Hippocampal formation (tissue), 2 donors: ENCODE results near the gene MTHFD1L.

ENCODE experiments used
- DNase-seq, 2 donors: peaks; one replicate each; lab custom pipeline; 2025; lab: John Stamatoyannopoulos, UW

Gene MTHFD1L

DNA sequence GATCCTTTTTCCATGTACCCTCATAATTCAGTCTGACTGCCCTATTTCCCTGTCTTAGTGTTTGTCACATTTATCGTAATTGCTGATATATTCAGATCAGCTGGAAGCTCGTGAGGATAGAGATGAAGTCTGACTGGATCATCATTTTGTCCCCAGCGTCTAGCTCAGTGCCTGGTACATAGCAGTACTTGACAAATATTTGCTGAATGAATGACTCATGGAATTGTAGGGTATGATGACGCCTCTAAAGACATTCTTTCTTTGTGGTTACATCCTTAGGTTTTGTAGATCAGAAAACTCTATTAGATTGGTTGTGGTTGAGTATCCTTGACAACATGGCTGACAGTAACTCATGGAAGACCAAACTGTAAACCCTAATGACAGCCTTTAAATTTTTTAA, 68.9 kb downstream of the MTHFD1L start:
- no peak for DNase-seq

DNA sequence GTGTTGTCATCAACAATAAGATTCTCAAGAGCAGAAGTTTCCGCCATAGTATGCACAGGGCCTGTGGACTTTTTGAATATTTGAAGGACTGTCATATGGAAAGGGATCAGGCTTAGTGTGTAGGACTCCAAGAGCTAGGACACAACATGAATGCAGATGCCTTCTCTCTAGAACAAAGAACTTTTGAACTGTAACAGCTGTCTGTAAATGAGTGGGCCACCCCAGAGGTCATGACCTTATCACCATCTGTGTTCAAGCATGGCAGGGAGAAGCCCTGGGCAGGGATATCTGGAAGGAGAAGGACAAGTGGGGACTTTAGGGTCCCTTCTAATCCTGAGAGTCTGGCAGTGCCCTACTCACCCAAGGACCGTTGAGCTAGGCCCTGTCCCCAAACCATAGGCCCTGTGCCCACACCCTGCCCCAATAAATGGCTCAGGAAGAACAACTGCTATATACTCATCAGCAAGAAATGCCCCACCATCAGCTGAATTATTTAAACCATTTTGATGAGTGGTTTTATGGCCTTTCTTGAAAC, 70.6 kb downstream of the MTHFD1L start:
- no peak for DNase-seq

DNA sequence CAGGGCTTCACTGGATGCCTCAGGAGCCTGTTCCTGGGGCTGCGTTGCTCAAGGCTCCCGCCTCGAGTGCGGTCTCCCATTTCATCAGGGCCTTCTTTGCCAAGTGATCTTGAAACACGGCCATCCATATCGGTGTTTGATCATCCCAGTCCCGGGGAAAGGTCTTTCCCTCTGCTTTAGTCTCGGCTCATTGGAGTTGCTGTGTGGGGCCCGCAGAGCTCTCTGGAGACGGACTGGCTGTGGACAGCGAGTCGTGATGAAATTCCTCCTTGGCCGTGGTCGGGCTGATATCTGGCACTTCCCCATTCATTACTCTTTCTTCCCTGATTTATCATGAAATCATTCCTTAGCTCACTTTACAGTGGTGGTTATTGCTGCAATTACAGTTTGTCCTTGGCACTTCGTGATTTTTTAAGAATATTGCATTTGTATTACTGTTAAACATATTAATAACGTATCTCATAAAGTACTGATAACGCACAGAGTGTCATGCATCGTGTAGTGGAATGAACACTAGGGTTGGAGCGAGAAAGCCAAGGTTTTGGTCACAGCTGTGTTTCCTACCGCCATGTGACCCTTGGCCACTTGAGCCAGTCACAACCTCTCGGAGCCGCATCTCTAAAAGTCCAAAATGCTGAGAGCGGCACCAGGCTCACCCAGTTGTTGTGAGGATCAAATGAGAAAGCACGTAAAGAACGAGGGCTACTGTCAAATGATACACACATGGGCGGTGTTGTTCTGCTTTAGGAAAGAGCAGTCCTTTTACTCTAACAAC, 71.8 kb downstream of the MTHFD1L start:
- no peak for DNase-seq

DNA sequence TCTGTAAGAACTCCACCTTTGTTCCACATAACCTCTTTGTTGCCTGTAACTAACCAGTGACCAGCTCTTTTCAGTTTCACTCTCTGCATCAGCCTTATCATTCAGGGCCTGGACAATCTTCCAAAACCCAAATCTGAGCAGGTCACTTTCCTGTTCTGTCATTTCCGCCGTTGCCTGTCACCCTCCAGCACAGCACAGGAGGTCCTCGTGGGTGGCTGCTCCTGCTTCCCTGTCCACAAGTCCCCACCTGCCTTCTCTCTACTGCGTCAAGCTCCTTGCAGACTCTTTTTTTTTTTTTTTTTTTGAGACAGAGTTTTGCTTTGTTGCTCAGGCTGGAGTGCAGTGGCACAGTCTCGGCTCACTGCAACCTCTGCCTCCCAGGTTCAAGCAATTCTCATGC, 73.9 kb downstream of the MTHFD1L start:
- no peak for DNase-seq

DNA sequence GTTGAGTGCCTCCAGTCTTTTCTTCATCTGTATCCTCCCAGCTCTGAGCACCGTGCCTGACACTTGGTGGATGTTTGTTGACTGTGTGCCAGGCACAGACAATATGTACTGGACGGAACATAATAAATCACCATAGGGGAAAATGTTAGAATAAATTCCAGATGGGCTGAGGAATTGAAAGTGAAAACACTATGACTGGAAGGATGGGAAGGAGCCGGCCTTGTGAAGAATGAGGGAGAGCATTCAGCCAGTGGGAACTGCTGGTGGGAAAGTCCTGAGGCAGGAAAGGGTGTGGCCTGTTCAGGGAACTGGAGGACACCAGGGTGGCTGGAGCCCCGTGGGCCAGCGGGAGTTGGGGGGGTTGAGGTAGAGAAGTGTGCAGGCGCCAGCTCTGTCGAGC, 75.4 kb downstream of the MTHFD1L start:
- DNase-seq: no peak

DNA sequence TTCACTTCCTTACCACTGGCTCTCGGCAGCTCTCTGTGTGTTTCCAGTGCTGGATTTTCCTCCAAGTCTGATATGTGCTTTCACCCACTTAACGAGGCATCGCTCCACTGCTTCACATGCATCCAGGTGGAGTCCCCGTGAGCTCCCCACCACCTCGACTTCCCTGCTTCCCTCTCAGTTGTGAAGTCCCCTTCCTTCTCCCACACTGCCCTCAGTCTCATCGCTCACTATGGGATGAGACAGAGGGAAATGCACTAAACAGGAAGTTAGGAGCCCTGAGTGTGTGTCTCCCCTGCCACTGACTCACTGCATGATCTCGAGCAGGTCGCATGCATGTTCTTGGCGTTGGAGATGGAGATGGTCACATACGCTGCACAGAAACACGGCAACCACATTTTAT, 84.0 kb downstream of the MTHFD1L start:
- DNase-seq: no peak

DNA sequence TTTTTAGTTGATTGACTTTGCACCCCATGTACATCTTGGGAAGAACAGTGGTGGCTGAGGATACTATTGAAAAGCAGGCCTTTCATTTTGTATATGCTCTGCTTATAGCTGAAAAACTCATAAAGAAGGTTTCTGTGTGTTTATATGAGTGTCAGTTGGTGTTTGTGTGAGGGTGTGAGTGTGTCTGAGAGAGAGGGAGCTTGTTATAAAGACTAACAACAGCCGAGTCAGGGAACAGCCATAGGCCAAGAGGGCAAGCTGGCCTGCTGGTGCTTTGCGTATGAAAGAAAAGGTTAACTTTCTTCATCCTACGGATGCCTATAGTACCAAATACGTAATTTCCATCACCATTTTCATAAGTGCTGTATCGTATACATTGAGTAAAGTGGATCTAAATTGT, 88.3 kb downstream of the MTHFD1L start:
- no peak for DNase-seq

DNA sequence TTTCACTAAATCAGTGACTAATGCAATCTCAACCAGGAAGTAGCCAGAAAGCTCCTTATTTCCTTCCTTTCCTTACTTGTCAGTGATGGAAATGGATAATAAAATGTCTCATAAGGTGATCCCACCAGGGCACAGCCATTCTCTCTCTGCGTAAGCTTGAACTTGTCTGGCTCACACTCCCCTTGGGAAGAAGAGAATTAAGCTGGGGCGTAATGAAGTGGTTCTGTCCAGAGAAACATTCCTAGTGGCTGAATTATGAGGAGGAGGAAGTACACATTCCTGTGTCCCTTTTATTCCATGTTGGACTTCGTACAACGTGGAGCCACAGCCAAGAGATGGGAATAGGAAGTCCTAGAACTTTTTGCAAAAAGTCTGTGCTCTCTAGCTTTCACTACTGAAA, 93.7 kb downstream of the MTHFD1L start:
- DNase-seq: no peak

DNA sequence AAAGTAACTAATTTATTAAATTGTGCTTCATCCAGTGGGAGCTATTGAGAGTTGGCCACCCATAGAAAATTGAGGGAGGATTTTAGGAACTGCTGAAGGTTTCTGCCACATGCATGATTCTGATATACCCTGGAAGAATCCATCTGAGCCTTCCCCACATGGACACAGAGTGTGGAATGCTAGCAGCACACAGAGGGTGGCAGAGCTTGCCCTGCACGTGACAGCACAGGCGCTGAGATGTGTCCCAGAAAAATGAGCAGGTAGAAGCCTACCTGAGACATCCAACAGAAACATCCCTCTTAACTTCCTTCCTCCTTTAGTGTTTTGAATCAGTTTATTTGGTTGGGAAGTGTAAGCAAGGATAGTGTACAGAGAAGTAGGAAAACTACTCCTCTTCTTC, 96.9 kb downstream of the MTHFD1L start:
- DNase-seq: no peak

DNA sequence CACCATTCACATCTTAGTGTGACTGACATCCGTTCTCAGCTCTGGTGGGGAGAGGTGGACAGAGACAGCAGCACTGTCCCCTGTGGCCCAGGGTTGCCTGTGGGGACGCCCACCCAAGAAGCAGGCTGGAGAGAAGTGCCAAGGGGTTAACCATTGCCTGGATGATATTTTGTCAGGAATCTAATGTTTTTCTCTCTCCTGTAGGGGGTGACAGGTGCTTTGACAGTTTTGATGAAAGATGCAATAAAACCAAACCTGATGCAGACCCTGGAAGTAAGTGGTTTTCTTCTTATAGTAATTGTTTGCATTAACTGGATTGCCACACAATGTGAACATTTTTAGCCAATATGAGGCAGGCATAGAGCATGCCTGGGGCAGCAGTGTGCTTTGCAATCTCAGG, 99.3 kb downstream of the MTHFD1L start:
- DNase-seq: no peak

DNA sequence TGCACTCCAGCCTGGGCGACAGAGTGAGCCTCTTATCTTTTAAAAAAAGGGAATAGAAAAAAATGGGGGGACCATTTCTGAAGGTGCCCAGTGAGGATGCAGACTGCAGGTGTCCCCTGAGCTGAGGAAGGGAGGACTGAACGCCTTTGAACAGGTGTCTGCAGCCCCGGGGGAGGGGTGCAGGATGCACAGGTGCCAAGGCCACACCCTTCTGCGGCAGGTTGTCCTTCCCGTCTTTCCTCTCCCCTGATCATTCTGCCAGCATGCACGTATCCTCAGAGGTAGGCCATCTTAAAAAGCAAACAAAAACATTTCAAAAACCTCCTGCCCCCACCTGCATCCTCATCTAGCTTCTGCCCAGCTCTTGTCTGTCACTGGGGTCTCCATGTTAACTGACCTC, 101.3 kb downstream of the MTHFD1L start:
- no peak for DNase-seq

DNA sequence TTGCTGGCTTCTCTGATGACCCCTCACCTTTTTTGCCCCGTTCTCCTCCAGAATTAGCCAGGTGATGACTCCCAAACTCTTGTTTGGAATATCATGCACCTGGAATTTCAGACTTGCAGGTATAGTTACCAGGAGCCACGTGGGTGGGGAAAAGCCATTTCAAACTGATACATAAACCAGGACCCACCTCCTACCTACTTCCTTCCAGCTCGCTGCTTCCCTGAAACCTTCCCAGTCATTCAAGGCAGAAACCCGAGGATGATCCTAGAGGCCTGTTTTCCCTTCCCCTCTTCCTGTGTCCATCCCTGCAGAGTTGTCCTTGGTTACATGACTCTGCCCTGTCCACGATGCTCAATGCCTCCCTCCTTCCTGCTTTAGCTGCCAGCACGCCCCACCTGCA, 101.9 kb downstream of the MTHFD1L start:
- DNase-seq: no peak

DNA sequence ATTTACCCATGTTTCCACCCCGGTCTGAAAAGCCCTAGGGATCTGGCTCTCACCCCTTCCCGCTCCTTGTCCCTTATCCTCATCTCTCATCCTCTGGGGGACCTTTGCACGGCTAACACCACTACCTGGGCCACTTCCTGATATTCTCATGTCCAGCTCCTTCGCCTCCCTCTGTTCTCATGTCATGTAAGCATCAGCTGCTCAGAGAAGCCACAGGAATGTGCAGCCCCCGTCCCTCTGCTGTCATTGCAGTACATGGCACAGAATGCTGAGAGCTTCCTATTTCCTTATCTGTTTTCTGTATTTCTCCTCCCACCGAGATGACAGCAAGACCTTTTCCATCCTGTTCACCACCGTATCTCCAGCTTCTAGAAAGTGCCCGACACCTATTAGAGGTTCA, 102.4 kb downstream of the MTHFD1L start:
- no peak for DNase-seq

DNA sequence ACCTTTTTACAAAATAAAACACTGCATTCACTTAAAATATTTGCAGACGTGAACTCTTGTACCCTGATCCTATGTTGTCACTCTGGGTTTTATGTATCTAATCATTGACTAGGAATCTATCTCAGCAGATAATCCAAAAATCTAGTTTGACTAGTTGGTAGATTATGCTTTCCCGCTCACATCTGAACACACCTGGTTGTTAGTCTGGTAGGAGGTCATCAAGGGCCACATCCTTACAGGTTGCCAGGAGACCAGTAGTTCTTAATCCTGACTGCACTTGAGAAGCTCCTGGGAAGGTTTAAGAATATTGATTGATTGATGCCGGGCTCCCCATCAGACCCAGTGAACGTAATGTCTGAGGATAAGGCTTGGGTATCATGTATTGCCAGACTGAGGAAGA, 104.4 kb downstream of the MTHFD1L start:
- DNase-seq: no peak

DNA sequence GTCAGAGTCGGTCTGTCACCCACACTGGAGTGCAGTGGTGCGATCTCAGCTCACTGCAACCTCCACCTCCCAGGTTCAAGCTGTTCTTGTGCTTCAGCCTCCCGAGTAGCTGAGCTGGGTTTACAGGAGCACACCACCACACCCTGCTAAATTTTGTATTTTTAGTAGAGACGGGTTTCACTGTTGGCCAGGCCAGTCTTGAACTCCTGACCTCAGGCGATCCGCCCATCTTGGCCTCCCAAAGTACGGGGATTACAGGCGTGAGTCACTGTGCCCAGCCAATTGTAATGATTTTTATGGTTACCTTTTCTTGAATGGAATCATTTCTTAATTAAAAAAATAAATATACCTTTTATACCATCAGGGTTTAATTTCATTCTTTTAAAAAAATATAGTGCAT, 105.7 kb downstream of the MTHFD1L start:
- no peak for DNase-seq

DNA sequence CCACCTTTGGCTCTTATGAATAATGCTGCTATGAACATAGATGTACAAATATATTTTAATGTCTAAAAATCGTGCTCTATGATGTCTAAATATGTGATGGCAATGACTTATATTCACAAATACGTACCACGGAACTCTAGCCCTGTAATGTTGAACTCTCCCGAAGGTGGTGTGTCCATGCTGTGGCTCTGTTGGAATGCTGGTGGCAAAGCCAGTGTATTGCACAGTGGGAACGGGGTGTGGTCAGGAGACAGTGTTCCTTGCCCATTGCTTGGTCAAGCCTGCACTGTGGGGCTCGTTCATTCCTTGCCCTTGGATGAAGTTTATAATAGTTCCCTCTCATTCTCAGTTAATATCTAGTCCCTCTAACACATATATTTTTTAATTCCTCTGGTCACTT, 109.6 kb downstream of the MTHFD1L start:
- no peak for DNase-seq

DNA sequence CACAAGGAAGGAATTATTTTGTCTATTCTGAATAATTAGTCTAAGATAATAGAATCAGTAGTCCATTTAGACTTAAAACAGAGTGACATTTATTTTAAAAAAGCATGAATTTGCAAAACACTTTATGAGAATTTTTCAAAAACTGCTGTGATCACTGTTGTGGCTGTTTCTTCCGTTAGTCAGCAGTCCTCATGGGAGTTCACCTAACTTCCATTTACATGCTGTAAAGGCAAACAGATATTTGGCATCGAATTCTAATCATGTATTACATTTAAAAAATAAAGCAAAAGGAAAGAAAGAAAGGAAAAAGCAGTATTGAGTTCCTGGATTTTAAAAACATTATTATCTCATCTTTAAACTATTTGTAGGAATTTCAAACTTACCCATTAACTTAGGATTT, 111.8 kb downstream of the MTHFD1L start:
- DNase-seq: no peak

DNA sequence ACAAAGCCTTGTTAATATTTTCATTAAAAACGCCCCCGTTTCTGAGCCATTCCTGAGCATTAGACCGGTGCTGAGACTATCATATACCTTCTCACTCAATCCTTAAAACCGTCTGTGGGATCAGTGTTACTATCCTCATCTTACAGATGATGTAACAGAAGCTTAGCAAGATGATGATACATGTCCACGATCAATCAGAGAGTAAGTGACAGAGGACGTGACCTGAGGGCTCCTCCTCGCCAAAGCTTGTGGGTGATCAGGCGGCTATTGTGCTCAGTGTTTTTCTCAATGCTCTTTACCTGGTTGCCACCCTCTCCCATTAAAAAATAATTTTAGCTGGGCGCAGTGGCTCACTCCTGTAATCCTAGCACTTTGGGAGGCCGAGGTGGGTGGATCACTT, 113.1 kb downstream of the MTHFD1L start:
- no peak for DNase-seq

DNA sequence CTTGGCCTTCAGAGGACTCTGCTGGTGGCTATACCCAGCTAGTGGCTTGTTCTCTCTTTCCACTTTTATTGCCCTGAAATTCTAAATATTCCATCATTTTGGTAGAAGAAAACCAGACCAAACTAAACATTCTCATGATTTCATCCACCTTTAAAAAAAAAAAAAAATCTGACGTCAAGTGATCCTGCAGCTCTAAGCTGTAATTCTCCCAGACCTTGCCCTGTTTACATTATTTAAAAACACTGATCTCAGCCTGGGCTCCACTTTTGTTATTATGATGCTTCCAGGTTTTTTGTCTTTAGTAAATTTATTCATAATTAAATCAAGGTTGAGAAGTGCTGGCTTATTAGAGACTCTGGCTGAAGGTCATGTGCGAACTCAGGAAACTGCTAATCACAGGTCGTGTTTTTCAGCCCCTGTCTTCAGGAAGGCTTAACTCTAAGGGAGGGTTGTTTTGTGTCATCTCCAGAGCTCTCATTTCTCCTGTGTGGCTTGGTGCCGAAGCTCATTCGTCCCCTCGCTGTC, 114.4 kb downstream of the MTHFD1L start:
- DNase-seq: no peak

DNA sequence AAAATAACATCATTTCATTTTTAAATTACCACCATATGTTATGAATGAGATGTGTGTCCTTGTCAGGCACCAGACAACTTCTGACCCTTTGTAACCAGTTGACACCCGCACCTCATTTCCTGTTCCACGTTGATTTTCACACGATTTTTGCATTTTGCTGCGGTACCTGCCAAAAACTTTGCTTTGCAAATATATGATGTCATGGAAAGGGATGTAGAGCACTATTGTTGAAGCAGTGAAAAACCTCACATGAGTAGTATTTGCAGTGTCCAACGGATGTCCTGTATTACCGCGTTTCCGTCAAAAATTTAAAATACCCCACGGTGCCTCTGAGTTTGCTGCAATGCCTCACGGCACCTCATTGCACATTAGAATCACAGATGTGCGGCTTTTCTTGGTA, 115.6 kb downstream of the MTHFD1L start:
- DNase-seq: no peak

DNA sequence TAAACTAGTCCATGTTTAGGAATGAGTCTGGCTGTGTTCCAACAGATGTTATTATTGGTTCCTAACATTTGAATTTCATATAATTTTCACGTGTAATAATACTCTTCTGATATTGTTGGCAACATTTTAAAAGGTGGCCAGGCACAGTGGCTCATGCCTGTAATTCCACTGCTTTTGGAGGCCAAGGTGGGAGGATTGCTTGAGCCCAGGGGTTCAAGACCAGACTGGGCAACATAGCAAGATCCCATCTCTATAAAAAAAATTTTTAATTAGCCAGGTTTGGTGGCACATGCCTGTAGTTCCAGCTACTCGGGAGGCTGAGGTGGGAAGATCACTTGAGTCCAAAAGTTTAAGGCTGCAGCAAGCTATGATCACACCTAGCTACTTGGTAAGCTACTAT, 116.2 kb downstream of the MTHFD1L start:
- DNase-seq: no peak

DNA sequence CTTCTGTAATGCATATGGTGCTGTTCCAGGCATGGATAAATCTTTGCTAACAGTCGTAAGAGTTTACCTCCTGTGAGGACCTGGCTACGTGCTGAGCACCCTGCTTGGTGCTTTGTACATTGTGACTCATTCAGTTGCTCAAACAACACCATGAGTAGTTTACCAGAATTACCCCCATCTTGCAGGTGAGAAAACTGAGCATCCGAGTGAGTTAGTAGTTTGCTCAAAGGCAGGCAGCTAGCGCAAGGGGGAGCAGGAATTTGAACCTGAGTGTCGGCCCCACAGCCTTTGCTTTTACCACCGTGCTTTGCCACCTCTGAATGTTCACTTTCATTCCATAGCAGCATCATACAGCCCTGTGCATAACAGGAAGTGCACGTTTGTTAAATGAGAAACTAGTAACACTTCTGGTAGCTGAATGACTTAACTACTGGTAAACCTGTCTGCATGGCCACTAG, 121.9 kb downstream of the MTHFD1L start:
- DNase-seq: no peak

DNA sequence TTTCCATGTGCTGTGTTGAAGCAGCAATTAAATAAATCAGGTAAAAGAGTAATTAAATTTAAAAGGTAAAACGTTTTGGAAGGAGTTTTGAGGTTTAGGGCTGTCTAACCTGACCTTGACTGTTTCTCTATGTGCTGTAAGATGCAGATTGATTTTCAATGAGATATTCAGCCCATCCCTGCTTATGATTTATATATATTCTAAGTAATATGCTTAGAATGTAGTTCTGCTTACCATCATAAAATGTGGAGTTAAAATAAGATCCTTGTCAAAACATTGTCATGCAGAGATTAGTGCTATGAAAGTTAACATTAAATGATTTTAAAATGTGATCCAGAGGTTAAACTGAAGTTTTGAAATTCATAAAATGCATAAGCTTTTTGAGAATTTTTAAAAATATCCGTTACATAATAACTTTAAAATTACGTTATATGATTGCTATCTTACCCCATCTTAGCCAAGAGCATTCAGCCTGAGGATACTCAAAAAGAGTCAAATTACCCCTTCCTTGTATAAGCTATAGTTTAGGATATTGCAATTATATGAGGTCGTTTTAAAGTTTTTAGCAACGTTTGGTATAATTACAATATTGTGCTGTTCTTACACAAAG, 122.5 kb downstream of the MTHFD1L start:
- DNase-seq: no peak
